ENCODE measurements around the gene DHX58.

DNA sequence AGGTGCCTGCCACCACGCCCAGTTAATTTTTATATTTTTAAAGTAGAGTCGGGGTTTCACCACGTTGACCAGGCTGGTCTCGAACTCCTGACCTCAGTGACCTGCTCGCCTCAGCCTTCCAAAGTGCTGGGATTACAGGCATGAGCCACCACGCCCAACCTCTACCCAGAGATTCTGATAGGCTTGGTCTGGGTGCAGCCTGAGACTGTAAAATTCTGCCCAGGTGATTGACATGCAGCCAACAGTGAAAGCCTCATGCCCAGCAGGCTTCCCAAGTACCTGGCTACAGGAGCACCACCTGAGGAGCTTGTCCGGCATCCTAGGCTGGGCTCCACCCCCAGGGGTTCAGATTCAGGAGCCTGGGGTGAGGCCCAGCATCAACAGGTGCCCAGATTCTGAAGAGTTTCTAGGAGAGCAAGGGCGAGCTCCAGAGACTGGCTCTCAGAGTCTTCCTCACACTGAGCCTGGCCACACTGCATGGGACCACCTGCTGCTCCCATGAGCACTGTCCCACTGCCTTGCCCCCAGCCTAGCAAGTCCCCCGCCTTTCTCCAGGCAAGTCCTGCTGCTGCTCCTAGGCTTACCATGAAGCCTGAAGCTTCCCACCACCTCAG, 30.9 kb downstream of the DHX58 start:
- TF ChIP-seq, protein P1, sequence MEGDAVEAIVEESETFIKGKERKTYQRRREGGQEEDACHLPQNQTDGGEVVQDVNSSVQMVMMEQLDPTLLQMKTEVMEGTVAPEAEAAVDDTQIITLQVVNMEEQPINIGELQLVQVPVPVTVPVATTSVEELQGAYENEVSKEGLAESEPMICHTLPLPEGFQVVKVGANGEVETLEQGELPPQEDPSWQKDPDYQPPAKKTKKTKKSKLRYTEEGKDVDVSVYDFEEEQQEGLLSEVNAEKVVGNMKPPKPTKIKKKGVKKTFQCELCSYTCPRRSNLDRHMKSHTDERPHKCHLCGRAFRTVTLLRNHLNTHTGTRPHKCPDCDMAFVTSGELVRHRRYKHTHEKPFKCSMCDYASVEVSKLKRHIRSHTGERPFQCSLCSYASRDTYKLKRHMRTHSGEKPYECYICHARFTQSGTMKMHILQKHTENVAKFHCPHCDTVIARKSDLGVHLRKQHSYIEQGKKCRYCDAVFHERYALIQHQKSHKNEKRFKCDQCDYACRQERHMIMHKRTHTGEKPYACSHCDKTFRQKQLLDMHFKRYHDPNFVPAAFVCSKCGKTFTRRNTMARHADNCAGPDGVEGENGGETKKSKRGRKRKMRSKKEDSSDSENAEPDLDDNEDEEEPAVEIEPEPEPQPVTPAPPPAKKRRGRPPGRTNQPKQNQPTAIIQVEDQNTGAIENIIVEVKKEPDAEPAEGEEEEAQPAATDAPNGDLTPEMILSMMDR (IDR thresholded peaks at IDR 0.05) = no peak
- TF ChIP-seq POLR2A (IDR thresholded peaks at IDR 0.05) = no peak
